H1 (cell line): ENCODE data around the gene NCBP2. TPM values are rescaled to one million over a fixed set of nuclear protein-coding genes. Genes with fewer than 3 reads are reported as not detected.

Experiments used
- GTF2F1 ChIP-seq: IDR thresholded peaks from 2 replicates; pipeline ENCODE4 v1.6.1; 2012; ENCODE audit warnings: low read depth, low read length, improper control_type of control experiment, borderline replicate concordance
- JUN ChIP-seq: IDR thresholded peaks from 2 replicates; pipeline ENCODE4 v1.6.1; 2011; ENCODE audit warnings: low read depth, mild to moderate bottlenecking, improper control_type of control experiment, low read length
- SIX5 ChIP-seq: IDR thresholded peaks from 2 replicates; pipeline ENCODE4 v1.6.1; 2011; ENCODE audit warnings: mild to moderate bottlenecking, low read depth, low read length
- polyA plus RNA-seq, 7 experiments: library from polyadenylated mRNA; depleted of rRNA in 3 of 7; stranded (reverse) in 5 of 7; unstranded in 2 of 7; fragments of >200 nt in 5 of 7; fragments of 200-250 nt in 2 of 7; gene quantifications; 1 replicate in 5 of 7; 2 replicates in 1 of 7; 4 replicates in 1 of 7; pipeline versions ENCODE4 v1.2.1 to v1.2.3, GENCODE V29; 2011 to 2013; ENCODE audit warnings: missing spikeins in 2 of 7, mixed read lengths in 2 of 7
- total RNA-seq: library from RNA; stranded (reverse); fragmentation: NEBNext Ultra II Directional; extraction: Animal tissue kit (Norgen Biotek cat#: 25700); gene quantifications from 2 replicates; pipeline ENCODE4 v1.2.1, GENCODE V29; 2021
- TF ChIP-seq, protein P1 (sequence below): IDR thresholded peaks from 2 replicates; pipeline ENCODE4 v1.6.1; 2011; ENCODE audit warnings: low read length, improper control_type of control experiment

The NCBP2 gene
- total and polyA plus RNA-seq, 2 of the 8 experiments (the other 6 are each of a cell fraction or from before 2014, with no cell fraction given), result 34.1 to 100 TPM

DNA sequence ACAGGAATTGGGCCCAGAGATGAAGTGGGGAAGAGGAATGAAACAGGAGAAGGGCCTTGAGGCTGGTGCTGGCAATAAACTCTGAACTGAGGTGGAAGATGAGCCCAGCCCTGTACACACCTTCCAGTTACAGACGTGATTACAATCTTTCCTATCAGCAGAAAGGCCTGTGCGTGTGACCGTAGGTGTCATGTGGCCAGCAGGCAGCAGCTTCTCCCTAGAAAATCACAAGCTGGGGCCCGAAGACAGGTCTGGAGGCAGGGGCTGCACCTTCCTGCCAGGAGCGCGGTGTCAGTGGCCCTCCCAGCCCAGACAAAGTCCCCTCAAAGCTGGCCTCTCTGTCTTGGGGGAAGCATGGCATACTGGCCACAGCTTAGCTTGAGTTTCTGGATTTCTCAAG lies 43.0 kb upstream of the NCBP2 start (continued):
- no peak for TF ChIP-seq GTF2F1
- TF ChIP-seq JUN, result no peak
- no peak for TF ChIP-seq SIX5
- TF ChIP-seq, protein P1, sequence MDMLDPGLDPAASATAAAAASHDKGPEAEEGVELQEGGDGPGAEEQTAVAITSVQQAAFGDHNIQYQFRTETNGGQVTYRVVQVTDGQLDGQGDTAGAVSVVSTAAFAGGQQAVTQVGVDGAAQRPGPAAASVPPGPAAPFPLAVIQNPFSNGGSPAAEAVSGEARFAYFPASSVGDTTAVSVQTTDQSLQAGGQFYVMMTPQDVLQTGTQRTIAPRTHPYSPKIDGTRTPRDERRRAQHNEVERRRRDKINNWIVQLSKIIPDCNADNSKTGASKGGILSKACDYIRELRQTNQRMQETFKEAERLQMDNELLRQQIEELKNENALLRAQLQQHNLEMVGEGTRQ, result no peak
- TF ChIP-seq, all 59 proteins: peak for 0
